AG20443 (cell line): Measurements from ENCODE around the gene ITGB1.
"Not testable (repeated sequence)": the region's sequence is repeated elsewhere in the genome, so short reads cannot be mapped to it uniquely, and the experiment has no call there.

Experiments used
- DNase-seq: peaks from one replicate; pipeline ENCODE4 v3.0.0; 2012; ENCODE audit warnings: low spot score, mixed read lengths

The ITGB1 gene

DNA sequence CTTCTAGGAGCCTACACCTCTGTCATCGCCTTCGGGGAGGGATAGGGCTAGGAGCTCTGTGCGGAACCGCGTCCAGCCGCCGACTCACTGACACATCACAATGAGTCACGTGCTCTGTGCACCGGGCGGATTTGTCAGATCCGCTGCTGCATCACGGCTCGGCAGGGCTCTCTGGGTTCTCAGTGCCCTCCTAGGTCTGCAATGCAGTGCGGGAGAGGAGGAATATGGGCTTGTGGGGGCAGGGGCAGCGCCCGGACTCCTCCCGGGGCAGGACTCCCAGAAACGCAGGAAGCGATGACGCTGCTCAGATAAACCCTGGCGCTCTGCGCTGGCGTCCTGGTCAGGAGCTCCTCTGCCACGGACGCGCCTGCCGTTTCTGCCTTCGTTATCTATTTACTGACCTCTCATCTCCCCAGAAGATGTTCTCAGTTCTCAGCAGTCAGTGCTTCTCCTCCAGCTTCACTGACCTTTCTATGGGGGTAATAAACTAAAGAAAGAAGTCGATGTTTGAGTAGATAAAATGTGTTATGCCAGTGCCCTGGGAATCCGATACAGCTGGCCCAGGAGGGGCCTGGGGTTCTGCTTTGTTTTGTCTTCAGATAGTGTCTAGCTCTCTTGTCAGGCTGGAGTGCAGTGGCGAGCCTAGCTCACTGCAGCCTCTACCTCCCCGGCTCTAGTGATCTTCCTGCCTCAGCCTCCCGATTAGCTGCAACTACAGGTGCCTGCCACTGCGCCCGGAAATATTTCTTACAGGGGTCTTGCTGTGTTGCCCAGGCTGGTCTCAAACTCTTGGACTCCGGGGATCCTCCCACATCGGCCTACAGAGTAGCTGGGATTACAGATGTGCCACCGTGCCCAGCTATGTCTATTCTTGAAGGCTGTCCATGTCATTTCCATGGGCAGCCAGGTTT lies 22.8 kb upstream of the ITGB1 start:
- peak; percentile 88 for DNase-seq

DNA sequence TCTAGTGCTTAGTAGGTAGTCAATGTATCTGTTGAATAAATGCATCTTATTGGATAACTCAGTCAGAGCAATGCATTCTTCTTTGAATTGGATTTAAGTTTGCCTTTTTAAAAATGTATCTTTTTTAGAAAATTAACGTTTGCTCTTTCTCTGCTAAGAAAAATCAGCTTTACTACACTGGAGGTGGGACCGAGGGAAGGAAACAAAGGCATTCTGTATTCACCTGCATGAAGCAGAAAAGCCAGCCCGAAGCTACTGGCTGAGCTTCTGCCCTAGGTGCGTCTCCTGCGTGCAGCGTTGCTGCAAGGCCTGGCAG lies 22.2 kb upstream of the ITGB1 start:
- DNase-seq: no peak

DNA sequence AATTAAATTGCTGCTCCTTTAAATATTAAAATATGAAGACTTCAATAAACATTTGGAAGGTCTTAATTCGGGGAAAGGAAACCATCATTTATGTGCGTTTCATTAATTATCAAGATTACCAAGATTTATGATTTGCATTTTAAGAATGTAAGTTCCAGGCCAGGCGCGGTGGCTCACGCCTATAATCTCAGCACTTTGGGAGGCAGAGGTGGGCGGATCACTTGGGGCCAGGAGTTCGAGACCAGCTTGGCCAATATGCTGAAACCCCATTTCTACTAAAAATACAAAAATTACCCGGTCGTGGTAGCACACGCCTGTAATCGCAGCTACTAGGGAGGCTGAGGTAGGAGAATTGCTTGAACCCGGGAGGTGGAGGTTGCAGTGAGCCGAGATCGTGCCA lies 21.7 kb upstream of the ITGB1 start:
- DNase-seq: not testable (repeated sequence)

DNA sequence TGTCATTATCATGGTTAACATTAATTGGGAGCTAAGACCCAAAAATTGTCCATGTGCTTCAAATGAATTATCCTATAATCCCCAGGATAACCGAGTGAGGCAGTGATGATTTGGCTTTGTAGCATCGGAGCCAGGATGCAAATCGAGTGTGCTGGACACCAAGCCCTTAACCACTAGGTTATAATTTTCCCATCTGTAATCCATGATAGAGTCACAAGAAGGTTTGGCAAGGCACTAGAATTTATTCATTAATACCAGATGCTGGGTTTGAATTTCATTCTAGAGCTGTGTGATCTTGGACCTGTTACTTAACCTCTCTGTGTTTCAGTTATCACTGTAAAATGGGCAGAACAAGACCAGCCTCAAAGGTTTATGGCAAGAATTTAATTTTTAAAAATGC lies 21.0 kb upstream of the ITGB1 start:
- DNase-seq: peak; percentile 60

DNA sequence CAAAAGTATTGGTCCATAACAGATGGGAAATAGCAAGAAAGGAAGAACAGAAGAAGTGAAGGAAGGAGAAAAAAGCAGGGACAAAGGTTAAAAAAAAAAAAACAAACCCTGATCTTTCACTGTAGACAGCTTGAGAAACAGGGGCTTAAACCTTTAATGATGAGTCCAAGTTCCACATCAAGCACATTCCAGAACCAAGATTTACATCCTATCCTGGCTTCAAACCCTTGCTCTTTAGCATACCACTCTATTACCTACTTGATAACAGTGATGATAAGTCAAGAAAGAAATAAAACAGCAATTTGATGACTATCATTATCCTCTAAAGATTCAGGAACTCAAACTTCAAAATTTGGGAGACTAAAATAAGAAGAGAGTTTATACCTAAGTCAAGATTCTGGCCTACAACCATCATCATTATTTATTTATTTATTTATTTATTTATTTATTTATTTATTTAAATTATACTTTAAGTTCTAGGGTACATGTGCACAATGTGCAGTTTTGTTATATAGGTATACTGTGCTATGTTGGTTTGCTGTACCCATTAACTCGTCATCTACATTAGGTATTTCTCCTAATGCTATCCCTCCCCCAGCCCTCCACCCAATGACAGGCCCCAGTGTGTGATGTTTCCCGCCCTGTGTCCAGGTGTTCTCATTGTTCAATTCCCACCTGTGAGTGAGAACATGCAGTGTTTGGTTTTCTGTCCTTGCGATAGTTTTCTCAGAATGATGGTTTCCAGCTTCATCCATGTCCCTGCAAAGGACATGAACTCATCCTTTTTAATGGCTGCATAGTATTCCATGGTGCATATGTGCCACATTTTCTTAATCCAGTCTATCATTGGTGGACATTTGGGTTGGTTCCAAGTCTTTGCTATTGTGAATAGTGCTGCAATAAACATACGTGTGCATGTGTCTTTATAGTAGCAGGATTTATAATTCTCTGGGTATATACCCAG lies 20.1 kb upstream of the ITGB1 start:
- DNase-seq: not testable (repeated sequence)

DNA sequence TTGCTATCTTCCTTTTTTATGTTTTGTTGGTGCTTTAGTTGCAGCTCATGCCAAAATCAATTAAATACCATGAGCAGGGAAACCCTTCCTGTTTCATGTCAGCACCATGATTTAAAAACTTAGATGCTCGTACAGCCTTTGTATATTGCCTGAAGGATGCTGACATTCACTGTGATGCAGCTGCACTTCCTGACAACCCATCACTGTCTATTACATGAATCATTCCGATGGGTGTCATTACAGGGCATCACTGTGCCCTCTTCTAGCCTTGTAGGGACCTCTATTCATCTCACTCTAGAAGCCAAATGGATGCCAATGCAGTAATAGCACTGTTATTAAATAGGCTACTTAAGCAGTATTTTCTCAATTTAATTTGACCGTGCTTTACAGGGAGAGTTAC lies 18.3 kb upstream of the ITGB1 start:
- DNase-seq: no peak

DNA sequence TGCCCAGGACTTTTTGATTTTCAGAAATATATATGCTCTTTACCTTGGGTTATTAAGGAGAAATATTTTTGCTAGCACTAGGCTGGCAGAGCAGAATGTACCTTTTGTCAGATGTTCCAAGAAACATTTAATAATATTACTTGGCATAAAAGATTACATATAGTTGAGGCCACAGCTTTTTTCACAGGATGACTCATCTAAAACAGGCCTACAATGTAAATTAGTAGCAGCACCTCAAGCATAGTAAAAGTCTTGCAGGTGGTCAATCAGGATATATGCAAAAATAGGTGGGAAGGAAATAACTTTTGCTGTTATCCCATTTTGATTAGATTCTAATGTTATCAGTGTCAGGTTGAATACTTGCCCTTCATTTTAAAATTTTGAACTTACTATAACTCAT lies 14.9 kb upstream of the ITGB1 start:
- no peak for DNase-seq

DNA sequence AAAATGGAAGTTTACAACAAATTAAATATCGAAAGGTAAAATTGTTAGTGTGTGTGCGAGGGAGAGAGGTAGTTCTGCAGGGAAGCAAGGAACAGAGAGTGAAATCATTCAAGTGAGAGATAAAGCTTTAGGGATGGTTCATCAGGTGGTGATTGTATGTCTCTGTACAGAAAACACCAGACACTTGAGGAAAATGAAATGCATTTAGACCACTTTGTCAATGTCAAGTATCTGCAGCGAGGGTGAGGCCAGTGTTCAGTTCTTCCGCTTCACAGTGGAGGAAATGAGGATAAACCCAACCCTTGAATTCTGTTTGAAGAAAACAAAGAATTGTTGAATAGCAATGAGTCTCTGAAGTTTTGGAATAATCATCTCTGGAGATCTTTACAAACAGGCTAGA lies 14.4 kb upstream of the ITGB1 start:
- DNase-seq: no peak

DNA sequence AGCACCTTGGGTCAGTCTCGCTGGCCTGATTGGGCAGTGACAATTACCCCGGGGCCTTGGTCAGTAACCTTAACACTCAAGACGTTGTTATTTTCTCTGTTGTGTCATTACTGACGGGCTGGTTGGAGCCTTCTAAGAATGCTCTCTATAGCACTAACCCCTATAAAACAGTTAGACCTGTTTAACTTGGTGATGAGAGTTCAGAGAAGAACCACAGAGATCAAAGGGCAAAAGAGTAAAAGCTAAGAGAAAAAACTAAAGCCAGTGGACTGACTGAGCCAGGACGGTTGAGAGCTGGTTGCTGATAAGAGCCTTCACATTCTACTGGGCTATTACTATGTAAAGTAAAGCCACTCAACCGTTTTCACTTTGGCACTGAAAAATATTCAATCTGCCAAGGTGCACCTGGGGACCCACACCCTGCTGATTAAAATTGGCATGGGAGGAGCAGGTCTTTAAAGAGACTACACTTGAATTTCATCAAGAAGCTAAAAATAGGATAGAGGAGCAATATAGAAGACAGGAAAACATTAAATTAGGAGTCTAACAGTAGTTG lies 13.6 kb upstream of the ITGB1 start:
- no peak for DNase-seq

DNA sequence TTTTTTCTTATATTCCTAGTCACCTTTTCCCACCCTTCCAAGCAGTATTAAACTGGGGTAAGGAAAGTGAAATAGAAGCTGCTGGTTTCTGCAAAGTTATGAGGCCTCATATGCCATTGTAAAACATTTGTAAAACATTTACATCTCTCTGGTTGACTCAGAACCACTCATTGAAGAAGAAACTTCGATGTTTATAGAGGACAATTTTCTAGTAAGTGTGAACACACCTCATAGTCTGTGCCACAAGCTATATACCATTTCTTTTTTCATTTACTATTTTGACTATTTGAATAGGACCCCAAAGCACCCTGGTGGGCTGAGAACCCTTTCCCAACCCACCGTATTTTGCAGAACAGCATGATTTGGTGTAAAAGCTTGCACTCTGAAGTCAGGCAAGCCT lies 12.9 kb upstream of the ITGB1 start:
- DNase-seq: no peak

DNA sequence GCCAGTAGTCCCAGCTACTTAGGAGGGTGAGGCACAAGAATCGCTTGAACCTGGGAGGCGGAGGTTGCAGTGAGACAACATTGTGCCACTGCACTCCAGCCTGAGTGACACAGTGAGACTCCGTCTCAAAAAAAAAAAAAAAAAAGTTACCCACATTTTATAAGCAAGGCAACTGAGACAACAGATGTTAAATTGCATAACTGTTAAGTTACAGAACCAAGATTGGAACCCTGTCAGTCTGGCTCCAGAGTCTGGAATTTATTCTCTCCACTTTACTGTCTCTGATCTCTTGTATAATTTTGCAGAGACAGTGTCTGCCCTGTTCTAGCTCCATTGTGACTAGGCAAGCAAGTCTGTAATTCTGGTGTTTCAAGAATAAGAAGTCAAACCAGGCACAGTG lies 6.2 kb upstream of the ITGB1 start:
- DNase-seq: no peak

DNA sequence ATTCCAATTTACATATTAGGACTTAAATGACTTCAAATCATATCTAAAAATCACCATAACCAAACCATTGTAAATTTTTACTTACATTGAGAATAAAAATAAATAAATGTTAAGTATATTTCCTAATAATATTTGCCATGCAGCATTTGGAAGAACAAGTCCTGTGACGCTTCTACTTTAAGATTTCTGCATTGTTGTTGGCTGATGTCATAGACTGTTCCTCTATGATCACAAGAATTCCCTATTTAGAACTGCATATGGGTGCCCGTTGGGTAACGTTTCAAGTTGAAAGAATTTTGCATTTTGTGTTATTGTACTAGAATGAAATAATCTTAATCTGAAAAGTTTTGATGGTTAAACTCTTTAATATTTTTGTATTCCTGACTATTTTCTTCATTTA lies 5.1 kb upstream of the ITGB1 start:
- peak; percentile 32 for DNase-seq

DNA sequence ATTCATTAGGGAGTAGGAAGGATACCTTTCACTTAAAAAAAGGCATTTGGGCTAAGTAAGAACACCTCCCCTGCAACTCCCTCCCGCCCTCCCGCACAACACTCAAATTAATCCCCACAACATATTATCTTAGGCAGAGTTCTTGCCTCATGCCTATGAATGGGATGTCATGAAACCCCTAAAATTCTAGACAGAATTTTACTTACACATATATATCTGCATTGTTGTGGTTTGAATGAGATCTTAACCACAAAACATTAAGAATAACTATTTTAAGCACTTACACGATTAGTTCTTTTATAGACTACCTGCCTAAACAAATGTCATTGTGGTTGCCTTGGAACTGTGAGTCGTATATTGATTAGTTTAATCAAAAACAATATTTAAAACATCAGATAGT lies 4.5 kb upstream of the ITGB1 start:
- DNase-seq: no peak

DNA sequence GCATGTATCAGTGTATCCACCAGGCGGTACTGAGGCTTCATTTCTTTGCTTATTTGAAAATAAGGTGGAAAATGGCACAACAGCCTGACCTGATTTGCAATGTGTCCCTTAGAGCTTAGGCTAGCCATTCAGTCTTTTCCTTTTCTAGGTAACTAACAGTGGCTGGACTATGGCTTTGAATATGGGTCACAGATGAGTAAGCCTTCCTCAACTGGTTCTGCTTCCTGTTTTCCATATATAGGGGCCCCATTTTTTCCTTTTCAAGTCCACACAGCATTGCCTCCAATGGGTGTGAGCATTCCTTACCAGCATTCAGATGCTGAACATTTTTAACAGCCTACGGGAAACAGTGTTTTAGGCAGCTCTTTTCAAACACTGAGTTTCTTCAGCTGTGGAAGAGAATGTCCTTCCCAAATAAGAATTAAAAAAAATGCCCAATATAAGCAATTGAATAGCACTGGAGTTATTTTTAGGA lies 3.9 kb upstream of the ITGB1 start:
- peak; percentile 54 for DNase-seq

DNA sequence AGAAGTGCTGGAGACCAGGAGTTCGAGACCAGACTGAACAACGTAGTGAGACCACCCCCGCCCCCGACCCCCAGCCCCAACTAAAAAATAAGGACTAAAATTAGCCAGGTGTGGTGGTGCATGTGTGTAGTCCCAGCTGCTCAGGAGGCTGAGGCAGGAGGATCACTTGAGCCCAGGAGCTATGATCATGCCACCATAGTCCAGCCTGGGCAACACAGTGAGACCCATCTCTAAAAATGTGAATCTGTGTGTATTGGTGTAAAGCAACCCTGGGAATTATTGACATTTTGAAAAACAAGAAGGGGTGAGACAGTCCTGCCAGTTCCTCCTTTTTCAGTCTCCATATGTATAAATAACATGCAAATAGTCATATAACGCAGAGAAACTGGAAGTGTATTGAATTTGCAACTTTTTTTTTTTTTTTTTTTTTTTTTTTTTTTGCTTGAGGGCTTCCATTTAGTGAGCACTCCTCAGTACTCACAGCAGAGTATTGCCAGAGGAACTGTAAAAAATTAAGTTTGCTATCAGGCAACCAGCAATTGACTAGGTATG lies 3.4 kb upstream of the ITGB1 start:
- DNase-seq: no peak

DNA sequence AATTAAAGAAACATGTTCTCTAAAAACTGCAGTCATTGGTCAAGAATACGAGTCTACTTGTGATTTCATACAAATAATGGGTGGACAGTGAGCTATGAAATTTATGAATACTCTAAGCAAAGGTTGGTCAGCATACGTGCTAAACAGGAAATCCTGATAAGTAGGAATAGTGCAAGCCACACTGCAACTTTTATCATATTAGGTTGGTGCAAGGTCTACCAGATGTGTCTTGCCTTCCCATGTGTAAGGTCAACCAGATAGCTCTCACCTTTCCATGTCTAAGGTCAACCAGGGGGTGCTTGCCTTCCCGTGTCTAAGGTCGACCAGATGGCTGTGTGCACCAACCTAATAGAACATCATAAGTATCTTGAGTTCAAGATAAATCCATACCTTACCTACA lies 2.0 kb upstream of the ITGB1 start:
- DNase-seq: no peak

DNA sequence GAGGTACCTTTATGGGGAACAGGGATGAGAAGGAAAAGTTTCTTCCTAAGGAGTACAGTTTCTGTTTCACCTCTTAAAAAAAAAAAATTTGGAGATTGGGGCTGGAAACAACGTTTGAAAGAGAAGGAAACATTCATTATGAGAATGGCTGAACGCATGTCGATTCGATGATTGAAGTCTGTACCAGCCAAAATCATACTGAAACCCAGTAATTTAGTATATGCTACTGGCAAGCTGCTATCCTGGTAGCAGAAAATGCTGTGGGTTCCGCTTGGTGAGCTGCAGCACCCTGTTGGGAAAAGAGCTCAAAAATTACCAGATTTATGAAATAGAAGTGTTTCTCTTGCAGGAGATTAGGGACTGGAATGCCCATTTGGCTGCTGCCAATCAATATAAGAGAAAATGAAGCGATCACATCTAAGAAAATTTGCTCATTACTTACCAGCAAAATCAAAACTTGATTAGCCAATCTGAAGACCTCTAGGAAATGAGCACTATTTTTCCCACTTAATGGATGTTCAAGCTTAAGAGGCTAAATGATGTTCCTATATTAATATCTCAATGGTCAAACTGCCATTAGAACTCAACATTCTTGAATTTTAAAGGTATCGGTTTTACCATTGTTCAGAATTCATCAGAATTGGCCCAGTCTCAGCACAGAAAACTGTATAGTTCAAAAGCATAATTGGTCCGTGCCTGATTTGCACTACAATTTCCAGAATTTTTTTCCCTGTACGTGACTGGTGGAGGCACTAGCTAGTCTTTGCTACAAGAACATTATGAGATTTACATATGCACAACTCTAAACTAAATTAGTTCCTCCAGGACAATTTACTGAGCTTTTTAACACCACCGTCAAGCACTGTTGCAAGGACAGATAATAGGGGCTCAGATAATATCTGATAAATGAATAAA lies 1.2 kb upstream of the ITGB1 start:
- DNase-seq: no peak

DNA sequence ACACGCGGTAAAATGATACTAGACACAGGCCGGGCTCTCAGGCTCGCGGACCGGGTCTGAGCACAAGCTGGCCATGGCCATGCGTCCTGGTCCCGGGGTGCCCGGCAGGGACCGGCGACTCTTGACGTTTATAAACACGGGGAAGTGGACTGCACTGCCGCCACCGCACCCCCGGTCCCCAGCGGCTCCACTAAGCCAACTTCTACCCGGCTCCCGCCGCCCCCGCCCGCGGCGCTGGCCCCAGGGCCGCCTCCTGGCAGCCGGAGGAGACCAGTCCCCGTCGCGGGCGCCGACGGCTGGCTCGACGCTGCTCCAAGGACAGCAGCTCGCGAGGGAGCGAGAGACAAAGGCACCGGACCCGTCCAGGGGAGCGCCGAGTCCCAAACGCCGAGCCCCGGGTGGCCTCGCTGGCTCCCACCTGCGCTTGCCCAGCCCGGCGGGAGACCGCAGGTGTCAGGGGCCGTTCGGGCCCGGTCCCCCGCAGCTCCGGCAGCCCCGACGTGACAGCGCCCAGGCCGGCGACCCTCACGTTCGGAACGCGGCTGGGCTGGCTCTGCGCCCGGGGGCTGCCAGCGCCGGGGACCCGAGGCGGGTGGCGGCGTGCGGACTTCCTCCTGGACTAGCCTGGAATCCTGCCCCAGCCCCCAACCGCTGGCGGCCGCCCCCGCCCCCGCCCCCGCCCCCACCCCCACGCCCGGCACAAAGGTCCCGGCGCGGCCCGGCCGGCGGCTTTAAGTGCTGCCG lies 517 bp downstream of the ITGB1 start:
- DNase-seq: peak; percentile 57

DNA sequence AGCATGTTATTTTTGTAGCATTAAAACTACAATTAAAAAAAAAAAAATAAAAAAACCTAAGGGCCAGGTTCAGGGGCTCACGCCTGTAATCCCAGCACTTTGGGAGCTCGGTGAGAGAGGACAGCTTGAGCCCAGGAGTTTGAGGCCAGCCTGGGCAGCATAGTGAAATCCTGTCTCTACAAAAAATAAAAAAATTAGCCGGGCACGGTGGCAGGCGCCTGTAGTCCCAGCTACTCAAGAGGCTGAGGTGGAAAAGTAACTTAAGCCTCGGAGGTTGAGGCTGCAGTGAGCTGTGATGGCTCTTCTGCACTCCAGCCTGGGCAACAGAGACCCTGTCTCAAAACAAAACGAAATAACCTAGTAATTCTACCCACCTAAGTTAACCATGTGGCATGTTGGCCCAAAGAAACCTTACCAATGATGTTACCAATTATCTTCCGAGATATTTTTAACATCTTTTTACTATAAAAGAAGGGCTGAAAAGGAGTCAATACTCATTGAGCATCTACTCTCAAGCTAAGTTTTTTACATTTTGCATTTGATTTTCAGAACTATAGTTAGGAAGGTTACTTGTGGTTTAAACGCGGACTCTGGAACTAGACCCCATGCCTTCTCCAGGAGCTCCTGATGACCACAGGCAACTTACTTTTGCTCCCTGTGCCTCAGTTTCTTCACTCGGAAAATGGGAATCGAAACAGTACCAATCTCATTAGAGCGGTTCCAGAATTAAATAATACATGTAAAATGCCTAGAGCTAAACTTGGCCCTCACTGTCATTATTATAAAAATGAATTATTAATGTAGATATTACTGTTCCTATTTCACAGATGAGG lies 1.4 kb downstream of the ITGB1 start:
- no peak for DNase-seq

DNA sequence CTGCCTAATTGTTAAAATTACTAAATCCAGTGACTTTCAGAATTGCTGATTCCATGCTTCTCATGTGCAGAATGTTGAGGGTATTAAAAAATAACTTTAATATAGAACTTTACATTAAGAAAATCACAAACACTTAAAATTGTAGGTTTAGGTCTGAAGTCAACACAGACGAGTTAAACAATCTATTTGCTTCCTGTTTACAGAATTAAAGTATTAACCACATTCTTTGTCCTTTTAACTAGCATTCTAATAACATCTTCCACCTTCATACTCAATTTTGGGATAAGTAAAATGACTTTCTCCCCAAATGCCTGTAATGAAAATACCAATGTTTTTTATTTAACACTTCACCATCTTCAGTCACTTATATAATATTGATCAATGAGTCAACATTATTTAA lies 2.2 kb downstream of the ITGB1 start:
- DNase-seq: no peak
